Measurements from ENCODE around the gene SLFN12L. TPM values are rescaled to one million over a fixed set of nuclear protein-coding genes. Genes with fewer than 3 reads are reported as not detected.

Gene SLFN12L
- polyA plus RNA-seq, 1 donor from 2014 or later, result 1.9 TPM

DNA sequence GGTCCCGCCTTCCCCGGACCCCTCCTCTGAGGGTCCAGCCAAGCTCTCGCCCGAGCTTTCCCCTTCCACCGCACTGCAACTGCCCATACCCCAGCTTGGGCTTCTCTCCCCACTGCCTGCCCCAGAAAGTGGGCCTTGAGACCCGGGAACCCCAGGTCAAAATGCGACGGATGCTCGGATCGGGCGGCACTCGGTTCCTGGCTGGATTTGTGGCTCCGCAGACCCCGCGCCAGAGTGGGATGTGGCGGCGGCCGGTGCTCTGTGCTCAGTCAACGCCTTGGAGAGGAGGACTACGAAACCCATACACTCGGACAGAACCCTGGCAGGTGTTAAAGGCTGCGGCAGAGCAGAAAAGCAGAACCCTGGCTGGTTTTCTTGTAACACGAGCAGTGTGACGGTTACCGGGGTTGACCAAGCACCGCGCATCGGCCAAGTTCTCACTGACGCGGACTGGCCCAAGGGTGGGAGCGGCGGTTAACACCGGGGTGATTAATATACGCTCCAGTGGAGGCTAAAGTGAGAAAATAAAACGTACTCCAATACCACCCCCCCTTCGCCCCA, 88.0 kb downstream of the SLFN12L start:
- peak overlapping the region; percentile 90 to 100 (median 96) for H3K4me3 Mint-ChIP-seq
- H3K36me3 Mint-ChIP-seq, result peaks cover 2% of the 10 kb centered on the region
- H3K27me3 Mint-ChIP-seq, result no peaks in the 10 kb centered on the region
- peaks cover 5 to 14% (median 8%) of the 10 kb centered on the region in 3 donors for H3K4me1 Mint-ChIP-seq
- peak overlapping the region; percentile 95 to 98 (median 97) for H3K27ac Mint-ChIP-seq
- no peaks in the 10 kb centered on the region for H3K9me3 Mint-ChIP-seq

DNA sequence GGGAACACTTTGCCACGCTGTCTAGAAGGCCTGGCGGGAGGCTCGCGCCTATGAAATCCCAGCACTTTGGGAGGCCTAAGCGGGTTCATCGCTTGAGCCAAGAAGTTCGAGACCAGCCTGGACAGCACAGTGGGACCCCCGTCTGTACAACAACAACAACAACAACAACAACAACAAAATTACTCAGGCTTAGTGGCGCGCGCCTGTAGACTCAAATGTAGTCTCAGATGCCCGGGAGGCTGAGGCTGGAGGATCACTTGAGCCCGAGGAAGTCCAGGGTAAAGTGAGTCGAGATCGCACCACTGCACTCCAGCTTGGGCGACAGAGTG, 88.6 kb downstream of the SLFN12L start:
- peak overlapping the region; percentile 95 to 98 (median 97) for H3K27ac Mint-ChIP-seq
- peaks cover 5 to 14% (median 8%) of the 10 kb centered on the region in 3 donors for H3K4me1 Mint-ChIP-seq
- no peaks in the 10 kb centered on the region for H3K27me3 Mint-ChIP-seq
- peak overlapping the region; percentile 90 to 100 (median 96) for H3K4me3 Mint-ChIP-seq
- H3K36me3 Mint-ChIP-seq, result peaks cover 2% of the 10 kb centered on the region
- H3K9me3 Mint-ChIP-seq, result no peaks in the 10 kb centered on the region

DNA sequence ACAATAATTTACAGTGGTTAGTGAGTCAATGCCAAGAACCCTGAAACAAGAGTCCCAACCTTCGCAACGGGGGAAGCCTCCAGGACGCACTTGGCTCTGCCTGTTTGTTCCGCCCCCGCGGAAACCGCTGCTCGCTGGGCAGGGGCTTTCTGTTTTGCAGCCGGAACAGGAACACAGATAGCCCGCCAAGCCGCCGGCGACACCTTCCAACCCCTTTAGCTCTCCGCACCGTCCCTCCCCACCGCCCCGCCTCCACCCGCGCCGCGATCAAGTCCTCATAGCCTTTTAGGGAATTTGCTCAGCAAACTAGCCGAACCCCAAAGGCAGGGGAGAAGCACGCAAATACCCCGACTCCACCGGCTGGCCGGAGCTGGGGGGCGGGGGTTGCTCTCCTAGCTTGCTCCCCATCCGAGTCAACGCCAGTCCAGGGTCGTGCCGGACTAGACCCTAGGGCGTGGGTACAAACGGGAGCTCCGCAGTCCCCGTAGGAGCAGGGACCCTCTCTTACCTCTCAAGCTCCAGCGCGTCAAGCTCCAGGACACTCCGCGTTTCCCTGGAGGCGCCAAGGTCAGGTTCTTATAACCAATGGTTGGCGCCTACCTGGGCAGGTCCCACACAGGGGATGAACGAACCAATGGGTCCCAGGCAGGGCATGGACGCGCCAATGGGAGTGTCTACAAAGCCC, 89.1 kb downstream of the SLFN12L start, which contains the start of gene SLFN13:
Gene SLFN13, minus strand, starts transcription at position 553 of the 685 bp plus-strand sequence. CDS start 3,086 bp downstream, outside the sequence.
- Mint-ChIP-seq H3K36me3 (peaks cover 2% of the 10 kb centered on the region), H3K27ac (peak within 1 kb of the TSS; percentile 95 to 98 (median 97)), H3K4me3 (peak within 1 kb of the TSS; percentile 90 to 100 (median 96)), H3K4me1 (peaks cover 5 to 14% (median 8%) of the 10 kb centered on the region in 3 donors), H3K9me3 (no peaks in the 10 kb centered on the region), H3K27me3 (no peaks in the 10 kb centered on the region)

GRCh38 chr17:35447499-35447898, 90.0 kb downstream of the SLFN12L start:
- H3K9me3 Mint-ChIP-seq, result no peaks in the 10 kb centered on the region
- peak overlapping the region; percentile 86 to 98 (median 97) for H3K27ac Mint-ChIP-seq
- peaks cover 5 to 14% (median 8%) of the 10 kb centered on the region in 3 donors for H3K4me1 Mint-ChIP-seq
- H3K4me3 Mint-ChIP-seq, result peak overlapping the region; percentile 90 to 100 (median 96)
- no peaks in the 10 kb centered on the region for H3K27me3 Mint-ChIP-seq
- H3K36me3 Mint-ChIP-seq, result peaks cover 2% of the 10 kb centered on the region

GRCh38 chr17:35438433-35438832, 99.0 kb downstream of the SLFN12L start:
- Mint-ChIP-seq H3K4me1 (peaks cover 0 to 7% (median 5%) of the 10 kb centered on the region in 3 donors), H3K36me3 (no peaks in the 10 kb centered on the region), H3K27me3 (no peaks in the 10 kb centered on the region), H3K9me3 (no peaks in the 10 kb centered on the region), H3K27ac (no peak overlapping the region), H3K4me3 (no peak overlapping the region)

DNA sequence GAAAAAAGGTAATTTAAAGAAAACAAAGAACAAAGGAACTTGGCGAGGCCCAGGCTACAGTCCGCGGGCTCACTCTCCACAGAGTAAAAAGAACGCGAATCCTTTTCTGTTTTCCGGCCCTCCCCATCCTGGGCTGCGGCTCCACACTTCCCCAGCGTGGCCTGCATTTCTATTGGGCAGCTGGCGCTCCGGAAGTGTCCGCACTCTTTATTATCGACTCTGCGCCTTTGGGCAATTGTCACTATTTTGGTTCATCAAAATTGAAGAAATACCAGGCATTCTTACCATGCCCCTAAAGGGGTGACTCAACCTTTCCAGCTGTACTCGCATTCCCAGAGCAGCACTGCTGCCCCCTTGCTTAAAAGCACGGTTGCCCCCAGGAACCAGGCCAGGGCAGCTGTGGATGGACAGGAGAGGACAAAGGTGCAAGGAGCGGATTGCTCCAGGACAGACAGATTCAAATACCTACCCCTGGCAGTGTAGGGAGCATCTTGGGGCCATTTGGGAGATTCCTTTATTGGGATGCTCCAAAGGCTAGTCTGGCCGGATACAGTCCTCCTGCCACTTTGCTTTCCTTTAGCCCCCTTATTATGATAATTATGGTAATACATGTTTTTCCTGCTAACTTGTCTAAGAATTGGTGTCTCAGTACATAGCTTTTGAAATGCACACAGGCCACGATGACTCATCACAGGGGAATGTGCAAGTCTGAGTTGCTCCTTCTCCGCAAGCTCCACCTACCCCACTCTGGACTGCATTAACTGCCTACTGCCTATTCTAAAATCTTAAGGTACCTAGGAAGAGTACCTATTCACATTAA, 104.2 kb downstream of the SLFN12L start:
- H3K4me3 Mint-ChIP-seq, result peak overlapping the region; percentile 92 to 99 (median 96)
- H3K36me3 Mint-ChIP-seq, result no peaks in the 10 kb centered on the region
- no peaks in the 10 kb centered on the region for H3K9me3 Mint-ChIP-seq
- no peaks in the 10 kb centered on the region for H3K27me3 Mint-ChIP-seq
- peak overlapping the region in 2 of 3 donors; percentile 74 to 93 for H3K27ac Mint-ChIP-seq
- H3K4me1 Mint-ChIP-seq, result peaks cover 8 to 24% (median 16%) of the 10 kb centered on the region in 3 donors

DNA sequence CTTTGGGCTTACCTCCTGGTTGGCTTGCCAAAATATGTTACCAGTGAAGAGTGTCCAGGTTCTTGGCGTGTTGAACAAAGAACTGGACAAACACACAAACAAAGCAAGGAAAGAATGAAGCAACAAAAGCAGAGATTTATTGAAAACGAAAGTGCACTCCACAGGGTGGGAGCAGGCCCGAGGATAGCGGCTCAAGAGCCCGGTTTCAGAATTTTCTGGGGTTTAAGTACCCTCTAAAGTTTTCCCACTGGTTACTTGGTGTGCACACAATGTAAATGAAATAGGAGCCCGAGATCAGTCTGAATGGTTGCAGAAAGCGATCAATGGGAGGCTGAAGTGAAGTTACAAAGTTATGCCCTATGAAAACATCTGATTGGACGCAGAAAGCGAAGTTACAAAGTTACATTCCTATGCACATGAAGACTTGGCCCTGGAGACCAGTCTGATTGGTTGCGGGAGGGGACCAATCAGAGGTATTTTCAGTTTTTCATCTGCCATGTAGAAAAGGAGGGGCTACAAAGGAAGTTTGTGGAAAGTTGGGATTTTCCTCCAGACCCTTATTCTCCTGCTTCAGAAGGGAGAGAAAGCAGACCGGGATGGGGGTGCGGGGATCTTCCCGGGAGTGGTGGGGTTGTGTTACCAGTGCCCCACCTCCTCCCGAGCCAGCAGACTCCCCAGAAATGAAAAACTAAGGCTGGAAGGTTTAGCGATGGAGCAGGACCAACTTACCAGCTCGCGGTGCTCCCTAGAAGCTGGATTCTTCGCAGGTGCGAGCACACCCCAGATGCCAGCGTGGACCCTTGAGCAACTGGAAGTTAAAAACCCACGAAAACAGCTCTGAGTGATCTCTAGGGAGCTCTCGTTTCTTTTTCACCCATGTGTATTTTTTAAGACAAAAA, 105.1 kb downstream of the SLFN12L start, which contains the start of gene SLFN12:
Gene SLFN12, minus strand, starts transcription at position 325 of the 899 bp plus-strand sequence. CDS start 9,472 bp downstream, outside the sequence.
- Mint-ChIP-seq H3K27me3 (no peaks in the 10 kb centered on the region), H3K36me3 (no peaks in the 10 kb centered on the region), H3K27ac (peak within 1 kb of the TSS; percentile 74 to 94 (median 93)), H3K9me3 (no peaks in the 10 kb centered on the region), H3K4me1 (peaks cover 10 to 26% (median 18%) of the 10 kb centered on the region in 3 donors), H3K4me3 (peak within 1 kb of the TSS; percentile 92 to 99 (median 96))

- Mint-ChIP-seq H3K36me3 (peaks cover 2% of the 10 kb centered on the region), H3K9me3 (no peaks in the 10 kb centered on the region), H3K4me1 (peaks cover 10 to 26% (median 18%) of the 10 kb centered on the region in 3 donors), H3K27ac (no peak overlapping the region), H3K27me3 (no peaks in the 10 kb centered on the region), H3K4me3 (peak overlapping the region in 2 of 4 donors; percentile 51 to 59)
These were observed 107.8 kb downstream of the SLFN12L start for GRCh38 chr17:35429702-35430101.

- Mint-ChIP-seq H3K36me3 (peaks cover 2% of the 10 kb centered on the region), H3K9me3 (no peaks in the 10 kb centered on the region), H3K27ac (no peak overlapping the region), H3K4me1 (peaks cover 8 to 23% (median 18%) of the 10 kb centered on the region in 3 donors), H3K4me3 (no peak overlapping the region), H3K27me3 (no peaks in the 10 kb centered on the region)
These were observed 109.2 kb downstream of the SLFN12L start for GRCh38 chr17:35428229-35428628.

DNA sequence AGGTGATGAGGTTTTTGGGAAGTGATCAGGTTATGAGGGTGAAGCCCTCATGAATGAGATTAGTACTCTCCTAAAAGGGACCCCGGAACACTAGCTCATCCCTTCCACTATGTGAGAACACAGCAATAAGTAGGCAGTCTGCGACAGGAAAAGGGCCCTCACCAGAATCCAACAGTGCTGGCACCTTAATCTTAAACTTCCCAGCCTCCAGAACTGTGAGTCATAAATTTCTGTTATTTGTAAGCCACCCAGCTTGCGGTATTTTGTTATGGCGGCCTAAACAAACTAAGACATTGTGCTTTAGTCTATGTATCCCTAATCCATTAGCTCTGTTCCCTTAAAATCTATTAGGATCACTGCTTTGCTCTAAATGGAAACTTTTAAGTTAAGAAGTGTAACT, 113.7 kb downstream of the SLFN12L start:
- peaks cover 2 to 7% (median 4%) of the 10 kb centered on the region in 3 donors for H3K4me1 Mint-ChIP-seq
- H3K4me3 Mint-ChIP-seq, result no peak overlapping the region
- H3K9me3 Mint-ChIP-seq, result no peaks in the 10 kb centered on the region
- H3K36me3 Mint-ChIP-seq, result peaks cover 13% of the 10 kb centered on the region
- no peak overlapping the region for H3K27ac Mint-ChIP-seq
- no peaks in the 10 kb centered on the region for H3K27me3 Mint-ChIP-seq

Other genes starting within 250 kb of the SLFN12L start
- 11.2 TPM for gene SLFN11, start 164.1 kb downstream of the SLFN12L start, polyA plus RNA-seq
- gene SLFN12, start 105.2 kb downstream of the SLFN12L start, polyA plus RNA-seq, result 2.4 TPM
- 7.1 TPM for gene SLFN13, start 88.9 kb downstream of the SLFN12L start, polyA plus RNA-seq
- gene SLFN14, start 23.1 kb upstream of the SLFN12L start, polyA plus RNA-seq, result not detected
- gene PEX12, start 40.9 kb upstream of the SLFN12L start, polyA plus RNA-seq, result 1.3 TPM
- 36.3 TPM for gene AP2B1, start 49.6 kb upstream of the SLFN12L start, polyA plus RNA-seq
- not detected for gene RASL10B, start 194.0 kb upstream of the SLFN12L start, polyA plus RNA-seq
- gene GAS2L2, start 215.6 kb upstream of the SLFN12L start, polyA plus RNA-seq, result not detected
- gene C17orf50, start 223.2 kb upstream of the SLFN12L start, polyA plus RNA-seq, result not detected

Measured in IgD-negative memory B cell (primary cell).